HG02981 (cell line): Measurements from ENCODE around the gene TMTC2.
"Not testable (repeated sequence)": the region's sequence is repeated elsewhere in the genome, so short reads cannot be mapped to it uniquely, and the experiment has no call there.

ENCODE experiments used
- ATAC-seq: cut with Tn5 transposase; IDR thresholded peaks from one replicate; pipeline ENCODE4 v1.9.1; 2021; ENCODE audit warnings: mild to moderate bottlenecking, moderate library complexity; ENCODE audit not compliant: unreplicated experiment

Gene TMTC2

GRCh38 chr12:82725741-82726140 is 39.0 kb downstream of the TMTC2 start:
- no peak for ATAC-seq

- no peak for ATAC-seq
Measured at GRCh38 chr12:82727886-82728285, 41.2 kb downstream of the TMTC2 start.

DNA sequence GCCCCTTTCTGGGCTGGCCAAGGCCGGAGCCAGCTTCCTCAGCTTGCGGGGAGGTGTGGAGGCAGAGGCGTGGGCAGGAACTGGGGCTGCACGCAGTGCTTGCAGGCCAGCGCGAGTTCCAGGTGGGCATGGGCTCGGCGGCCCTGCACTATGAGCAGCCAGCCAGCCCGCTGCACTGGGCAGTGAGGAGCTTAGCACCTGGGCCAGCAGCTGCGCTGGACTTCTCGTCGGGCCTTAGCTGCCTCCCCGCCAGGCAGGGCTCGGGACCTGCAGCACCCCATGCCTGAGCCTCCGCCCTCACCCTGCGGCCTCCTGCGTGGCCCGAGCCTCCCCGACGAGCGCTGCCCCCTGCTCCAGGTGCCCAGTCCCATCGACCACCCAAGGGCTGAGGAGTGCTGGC is 42.0 kb downstream of the TMTC2 start:
- no peak for ATAC-seq

- no peak for ATAC-seq
Measured at GRCh38 chr12:82730953-82731459, 44.3 kb downstream of the TMTC2 start.

GRCh38 chr12:82740129-82741000 is 53.7 kb downstream of the TMTC2 start:
- no peak for ATAC-seq

DNA sequence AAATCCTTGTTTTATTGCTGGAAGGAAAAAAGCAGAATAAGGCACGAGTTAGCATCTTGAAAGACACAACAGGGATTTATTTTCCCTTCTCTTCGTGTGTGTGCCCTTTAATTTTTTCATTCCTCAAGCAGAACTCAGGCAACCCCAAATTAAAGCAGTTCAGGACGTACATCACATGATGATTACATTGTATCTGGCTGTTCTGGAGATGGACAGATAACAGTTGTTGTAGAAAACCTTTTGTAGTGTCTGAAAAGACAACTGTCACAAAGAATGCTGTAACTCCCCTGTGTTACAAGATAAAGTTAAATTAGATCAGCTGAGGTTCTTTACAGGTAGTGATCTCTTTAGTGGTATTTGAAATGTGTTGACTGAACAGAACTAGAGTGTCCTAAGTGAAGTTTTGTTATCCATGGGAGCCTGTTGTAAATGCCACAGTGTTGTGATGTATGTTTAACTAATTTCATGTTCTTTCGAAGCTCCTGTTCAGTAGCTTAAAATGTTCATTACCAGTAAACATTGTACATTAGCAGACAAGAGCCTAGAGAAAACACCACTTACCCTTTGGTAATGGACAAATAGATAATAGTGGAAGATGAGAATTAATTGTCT is 58.5 kb downstream of the TMTC2 start:
- no peak for ATAC-seq

DNA sequence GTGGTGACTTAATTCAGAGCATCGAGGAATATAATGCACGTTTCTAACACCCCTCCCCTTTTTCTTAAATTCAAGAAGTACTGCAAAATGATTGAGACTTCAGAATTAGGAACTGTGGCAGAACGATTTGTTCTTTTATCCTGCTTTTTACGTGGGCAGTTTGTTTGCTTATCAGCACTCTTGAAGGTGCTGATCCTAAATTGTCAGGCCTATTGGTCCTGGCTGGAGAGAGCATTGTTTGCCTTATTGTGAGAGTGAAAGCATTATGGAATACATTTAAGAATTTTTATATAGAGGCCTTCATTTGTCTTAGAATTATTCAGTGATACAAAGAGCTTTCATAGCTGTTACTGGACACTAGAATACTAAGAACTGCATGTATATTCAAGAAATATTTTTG is 59.1 kb downstream of the TMTC2 start:
- ATAC-seq, result no peak

GRCh38 chr12:82746668-82747067 is 60.0 kb downstream of the TMTC2 start:
- ATAC-seq, result no peak

GRCh38 chr12:82749015-82749414 is 62.3 kb downstream of the TMTC2 start:
- ATAC-seq, result no peak

GRCh38 chr12:82754856-82755255 is 68.2 kb downstream of the TMTC2 start:
- no peak for ATAC-seq

GRCh38 chr12:82756303-82756702 is 69.6 kb downstream of the TMTC2 start:
- ATAC-seq, result no peak

- no peak for ATAC-seq
Measured at GRCh38 chr12:82757059-82757458, 70.4 kb downstream of the TMTC2 start.

DNA sequence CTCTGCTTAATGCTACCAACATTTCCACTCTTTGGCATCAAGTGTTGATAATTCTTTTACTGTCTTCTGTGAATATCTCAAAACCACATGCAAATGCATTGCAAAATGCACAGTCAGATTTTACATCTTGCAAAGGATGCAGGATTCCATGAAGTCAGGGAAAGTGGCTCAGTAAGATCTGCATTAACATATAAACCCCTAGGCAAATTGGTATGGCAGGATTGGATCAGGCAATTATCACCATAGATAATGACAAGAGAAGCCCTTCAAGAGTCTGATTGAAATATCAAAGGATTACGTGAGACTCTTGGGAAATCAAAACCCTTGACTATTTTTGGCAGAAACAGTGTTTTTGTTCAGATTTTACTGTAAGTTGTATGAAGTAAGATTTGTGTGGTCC is 71.0 kb downstream of the TMTC2 start:
- ATAC-seq, result no peak

- no peak for ATAC-seq
Measured at GRCh38 chr12:82758749-82759330, 72.1 kb downstream of the TMTC2 start.

GRCh38 chr12:82760423-82760822 is 73.7 kb downstream of the TMTC2 start:
- ATAC-seq, result no peak

DNA sequence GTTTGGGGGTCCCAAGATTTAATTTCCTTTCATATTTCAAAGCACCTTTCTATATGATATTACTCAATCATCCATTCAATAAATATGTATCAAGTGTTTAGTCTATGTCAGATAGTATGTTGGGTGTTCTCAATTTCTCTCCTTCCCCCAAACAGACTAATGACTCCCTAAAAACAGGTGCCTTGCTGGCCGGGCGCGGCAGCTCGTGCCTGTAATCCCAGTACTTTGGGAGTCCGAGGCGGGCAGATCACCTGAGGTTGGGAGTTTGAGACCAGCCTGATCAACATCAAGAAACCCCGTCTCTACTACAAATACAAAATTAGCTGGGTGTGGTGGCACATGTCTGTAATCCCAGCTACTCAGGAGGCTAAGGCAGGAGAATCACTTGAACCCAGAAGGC is 78.5 kb downstream of the TMTC2 start:
- not testable (repeated sequence) for ATAC-seq

DNA sequence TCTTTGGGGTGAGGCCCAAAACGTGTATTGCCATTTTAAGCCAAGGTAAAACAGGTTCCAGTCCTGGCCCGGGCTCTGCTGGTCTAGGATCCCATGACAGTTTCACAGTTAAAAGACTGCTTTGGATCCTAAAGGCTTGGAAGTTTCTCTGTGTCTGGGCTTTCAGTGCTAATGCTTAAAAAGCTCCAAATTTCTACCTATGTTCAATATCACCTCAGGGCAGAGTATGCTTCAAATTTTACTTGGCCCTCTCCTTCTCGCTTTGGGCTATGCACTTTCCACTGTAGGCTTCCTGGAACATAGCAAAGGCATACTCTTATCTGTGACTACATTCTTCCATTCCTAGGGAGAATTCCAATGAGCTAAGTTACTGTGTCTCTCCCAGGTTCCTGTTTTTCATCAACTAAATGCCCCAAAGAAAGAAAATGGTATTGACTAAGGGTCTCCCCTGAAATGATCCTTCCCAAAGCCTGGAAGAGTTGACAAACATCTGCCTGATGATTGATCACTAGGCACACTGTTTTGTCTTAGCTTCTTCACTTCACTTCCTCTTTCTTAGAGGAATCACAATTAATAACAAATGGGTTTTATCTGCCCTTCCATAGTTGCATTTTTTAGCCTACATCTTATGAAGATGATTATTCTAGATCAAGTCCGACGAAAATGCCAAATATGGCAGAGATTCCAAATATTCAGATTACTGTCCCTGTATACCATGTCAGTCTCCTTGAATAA is 79.4 kb downstream of the TMTC2 start:
- no peak for ATAC-seq

GRCh38 chr12:82774666-82775065 is 88.0 kb downstream of the TMTC2 start:
- ATAC-seq, result no peak

DNA sequence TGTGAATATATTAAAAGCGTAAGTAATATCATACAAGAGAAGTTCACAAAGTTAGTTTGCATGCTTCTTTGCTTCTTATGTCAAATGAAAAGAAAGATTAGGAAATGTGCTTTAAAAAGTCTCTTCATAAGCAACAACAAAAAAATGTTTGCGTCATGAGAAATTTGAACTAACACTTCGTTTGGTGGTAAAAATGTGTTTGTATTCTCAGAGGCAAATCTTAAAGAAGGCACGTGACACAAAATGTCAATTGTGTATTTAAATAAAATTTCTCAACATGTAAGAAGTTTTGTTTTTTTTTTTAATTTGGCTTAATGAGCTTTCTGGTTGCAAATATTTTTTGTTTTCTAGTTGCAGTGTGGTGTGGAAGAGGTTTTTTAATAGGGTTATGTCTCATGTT is 93.8 kb downstream of the TMTC2 start:
- no peak for ATAC-seq

- ATAC-seq, result no peak
Measured at GRCh38 chr12:82781309-82781997, 94.7 kb downstream of the TMTC2 start.

DNA sequence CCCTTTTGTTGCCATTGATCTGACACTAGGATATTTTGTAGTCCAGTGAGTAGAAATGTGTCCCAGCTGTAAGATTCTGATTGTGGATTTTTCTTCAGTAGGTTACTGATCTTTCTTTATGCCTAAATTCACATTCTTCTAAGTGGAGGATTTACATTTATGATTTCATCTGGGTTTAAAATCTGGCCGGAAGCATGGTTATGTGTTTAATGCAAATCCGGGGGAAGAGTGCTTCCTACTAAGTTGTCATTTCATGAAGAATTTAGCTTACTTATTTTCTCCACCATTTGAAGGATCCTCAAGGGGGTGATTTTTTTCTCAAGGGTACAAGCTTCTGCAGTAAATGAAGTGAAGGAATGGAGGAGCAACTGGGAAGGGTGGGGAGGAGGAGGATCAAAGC is 96.7 kb downstream of the TMTC2 start:
- no peak for ATAC-seq
